B cell (primary cell): ENCODE measurements around the gene DOK7. TPM values are rescaled to one million over a fixed set of nuclear protein-coding genes. Genes with fewer than 3 reads are reported as not detected.

Experiments used
- ATAC-seq: fragments of 200-7000 bp; cut with Tn5 transposase; one replicate; pipeline ENCODE4 v1.10.0; 2021; ENCODE audit warnings: low read depth, mild to moderate bottlenecking, moderate number of reproducible peaks, moderate library complexity
- CTCF ChIA-PET: fragments of 350-600 bp; sonication (Branson Sonifier 250); formaldehyde crosslinking; loops from one replicate; lab custom pipeline; 2021; ENCODE audit warnings: antibody characterized with exemption, inconsistent platforms; lab: Charles Lee
- POLR2A ChIA-PET: fragments of 350-600 bp; sonication (Branson Sonifier 250); formaldehyde crosslinking; loops from one replicate; lab custom pipeline; 2021; ENCODE audit warnings: antibody characterized with exemption; lab: Charles Lee
- DNase-seq: peaks from one replicate; pipeline ENCODE4 v3.0.0; 2013
- H2AFZ ChIP-seq: 2 replicates; pipeline ENCODE4 v1.6.1; 2012; ENCODE audit warnings: mild to moderate bottlenecking, low read depth, low read length; ENCODE audit not compliant: insufficient read depth, poor library complexity, severe bottlenecking
- H3K27ac ChIP-seq, 2 donors: 1 replicate in 1 of 2; 2 replicates in 1 of 2; pipeline ENCODE4 v1.5.1; 2012 to 2013; ENCODE audit warnings: low read length in 2 of 2, mild to moderate bottlenecking in 2 of 2, moderate library complexity in 1 of 2
- H3K27me3 ChIP-seq, 4 experiments: fragments of 200-600 bp in 1 of 4; sonication (generic) in 1 of 4; replicated peaks in 1 of 4; 1 replicate in 2 of 4; 2 replicates in 2 of 4; pipeline versions ENCODE4 v1.6.1 to v1.7.0; 2013 to 2016; ENCODE audit warnings: low read length in 3 of 4, mild to moderate bottlenecking in 2 of 4, mixed read lengths in 1 of 4, moderate library complexity in 1 of 4; ENCODE audit not compliant: insufficient read depth in 4 of 4, control insufficient read depth in 3 of 4; ENCODE audit errors: control extremely low read depth in 1 of 4
- H3K36me3 ChIP-seq, 2 experiments: replicated peaks in 1 of 2; 1 replicate in 1 of 2; 2 replicates in 1 of 2; pipeline versions ENCODE4 v1.6.1 to v1.7.1; 2013; ENCODE audit warnings: low read length in 1 of 2; ENCODE audit not compliant: insufficient read depth in 2 of 2, control insufficient read depth in 1 of 2; ENCODE audit errors: control extremely low read depth in 1 of 2, extremely low read depth in 1 of 2
- H3K4me1 ChIP-seq, 2 donors: fragments of 200-600 bp in 1 of 2; sonication (generic) in 1 of 2; 1 replicate in 1 of 2; 2 replicates in 1 of 2; pipeline versions ENCODE4 v1.5.1 to v1.6.1; 2013 to 2017; ENCODE audit warnings: low read length in 2 of 2; ENCODE audit not compliant: control insufficient read depth in 2 of 2, insufficient read depth in 2 of 2
- H3K4me2 ChIP-seq: replicated peaks from 2 replicates; pipeline ENCODE3; 2012; ENCODE audit warnings: mild to moderate bottlenecking, low read depth, low read length; ENCODE audit not compliant: poor library complexity, severe bottlenecking
- H3K4me3 ChIP-seq, 5 experiments: fragments of 200-600 bp in 1 of 5; sonication (generic) in 1 of 5; 1 replicate in 3 of 5; 2 replicates in 2 of 5; pipeline versions ENCODE4 v1.5.1 to v1.7.0; 2011 to 2016; ENCODE audit warnings: low read length in 4 of 5, mild to moderate bottlenecking in 4 of 5, low read depth in 2 of 5, control low read depth in 1 of 5, moderate library complexity in 1 of 5; ENCODE audit not compliant: insufficient read depth in 1 of 5; ENCODE audit errors: control extremely low read depth in 1 of 5, extremely low read depth in 1 of 5
- H3K79me2 ChIP-seq: fragments of 200-600 bp; sonication (generic); one replicate; pipeline ENCODE4 v1.6.0; 2016; ENCODE audit warnings: low read length; ENCODE audit not compliant: control insufficient read depth, insufficient read depth
- H3K9ac ChIP-seq: fragments of 200-600 bp; sonication (generic); 2 replicates; pipeline ENCODE4 v1.6.1; 2017; ENCODE audit warnings: mild to moderate bottlenecking, low read length, moderate library complexity
- H3K9me3 ChIP-seq, 3 donors: one replicate each; pipeline versions ENCODE4 v1.6.1 to v1.7.1; 2013; ENCODE audit warnings: low read length in 2 of 3; ENCODE audit not compliant: control insufficient read depth in 2 of 3, insufficient read depth in 1 of 3; ENCODE audit errors: control extremely low read depth in 1 of 3
- H4K20me1 ChIP-seq: 2 replicates; pipeline ENCODE4 v1.6.0; 2012; ENCODE audit warnings: mild to moderate bottlenecking, low read length; ENCODE audit not compliant: insufficient read depth, control insufficient read depth, poor library complexity, severe bottlenecking
- H3K27ac Mint-ChIP-seq: one replicate; pipeline ENCODE4 v1.8.0; 2021; ENCODE audit warnings: mixed read lengths
- H3K27me3 Mint-ChIP-seq: one replicate; pipeline ENCODE4 v1.8.0; 2021; ENCODE audit warnings: mixed read lengths
- H3K4me1 Mint-ChIP-seq: one replicate; pipeline ENCODE4 v1.8.0; 2021; ENCODE audit warnings: mixed read lengths
- H3K4me3 Mint-ChIP-seq: one replicate; pipeline ENCODE4 v1.8.0; 2021; ENCODE audit warnings: mixed read lengths
- H3K9me3 Mint-ChIP-seq: one replicate; pipeline ENCODE4 v1.8.0; 2022; ENCODE audit warnings: mixed read lengths; ENCODE audit not compliant: insufficient read depth
- CTCF ChIP-seq: fragments of 200-600 bp; IDR thresholded peaks from one replicate; pipeline ENCODE4 v1.8.0; 2022; ENCODE audit warnings: antibody characterized with exemption, mild to moderate bottlenecking
- EZH2 ChIP-seq: IDR thresholded peaks from 2 replicates; pipeline ENCODE4 v1.6.1; 2012; ENCODE audit warnings: borderline replicate concordance, low read depth, mild to moderate bottlenecking, moderate library complexity, low read length; ENCODE audit not compliant: insufficient read depth, poor library complexity, severe bottlenecking
- WGBS: methylation state at CpG from one replicate; pipeline ENCODE4 v1.1.5; 2013; ENCODE audit warnings: missing lambda C conversion rate; ENCODE audit not compliant: insufficient coverage; 5-methylcytosine and 5-hydroxymethylcytosine counted together
- intact Hi-C: fragments of 100-400 bp; cut with micrococcal nuclease; formaldehyde crosslinking; loops from one replicate; pipeline ENCODE4 v1.10.0; 2022
- polyA plus RNA-seq: library from polyadenylated mRNA; depleted of rRNA; stranded (reverse); fragments of >200 nt; gene quantifications from 2 replicates; pipeline ENCODE4 v1.2.3, GENCODE V29; 2012
- total RNA-seq, 2 donors: library from RNA; stranded (reverse); fragments of 120-200 nt in 1 of 2; gene quantifications; 1 replicate in 1 of 2; 2 replicates in 1 of 2; pipeline versions ENCODE4 v1.2.3 to v1.2.4, GENCODE V29; 2013 to 2022

Gene DOK7
- total and polyA plus RNA-seq, 2 donors (not counting 1 experiment from before 2014, with no cell fraction given): 24.1 to 24.8 TPM

GRCh38 chr4:3417448-3417847, 45.7 kb upstream of the DOK7 start:
- no peaks in the 10 kb centered on the region for H4K20me1 ChIP-seq
- peaks cover 9% of the 10 kb centered on the region for H3K4me1 Mint-ChIP-seq
- 98% methylated on average over 18 of the region's 21 CpGs for WGBS
- H3K27ac Mint-ChIP-seq: no peak overlapping the region
- no peak overlapping the region for H3K27ac ChIP-seq
- TF ChIP-seq EZH2 (no peak), CTCF (no peak)
- no peaks in the 10 kb centered on the region for H3K27me3 ChIP-seq
- H3K9me3 Mint-ChIP-seq: no peaks in the 10 kb centered on the region
- H3K9ac ChIP-seq: no peak overlapping the region
- no peaks in the 10 kb centered on the region for H3K9me3 ChIP-seq
- no peaks in the 10 kb centered on the region for H3K79me2 ChIP-seq
- no peak for ATAC-seq
- no peak for DNase-seq
- H3K4me1 ChIP-seq: peaks cover 3 to 7% of the 10 kb centered on the region in 2 donors
- H3K4me3 Mint-ChIP-seq: no peak overlapping the region
- CTCF ChIA-PET: interaction anchor here (0.9 to 1.1 kb wide), 2 partner anchors 69 to 71 kb away, joined by 3 to 4 read pairs; no protein-coding TSS in a partner anchor
- intact Hi-C loops: no loop called here
- H3K27me3 Mint-ChIP-seq: no peaks in the 10 kb centered on the region
- H3K4me3 ChIP-seq: no peak overlapping the region
- H2AFZ ChIP-seq: no peak overlapping the region
- no peaks in the 10 kb centered on the region for H3K36me3 ChIP-seq
- no peak overlapping the region for H3K4me2 ChIP-seq
- POLR2A ChIA-PET: no interaction called here

GRCh38 chr4:3418029-3418762, 44.9 kb upstream of the DOK7 start:
- Histone ChIP-seq H3K9me3 (no peaks in the 10 kb centered on the region), H3K9ac (no peak overlapping the region), H3K4me1 (peaks cover 3 to 7% of the 10 kb centered on the region in 2 donors), H2AFZ (no peak overlapping the region), H3K4me2 (no peak overlapping the region), H3K36me3 (no peaks in the 10 kb centered on the region), H3K4me3 (no peak overlapping the region), H3K27ac (no peak overlapping the region), H3K27me3 (no peaks in the 10 kb centered on the region), H4K20me1 (no peaks in the 10 kb centered on the region), H3K79me2 (no peaks in the 10 kb centered on the region)
- H3K9me3 Mint-ChIP-seq: no peaks in the 10 kb centered on the region
- WGBS: 89% methylated on average over 22 of the region's 22 CpGs
- intact Hi-C loops: no loop called here
- CTCF ChIA-PET: no interaction called here
- no peak overlapping the region for H3K27ac Mint-ChIP-seq
- POLR2A ChIA-PET: no interaction called here
- H3K27me3 Mint-ChIP-seq: no peaks in the 10 kb centered on the region
- H3K4me1 Mint-ChIP-seq: peaks cover 9% of the 10 kb centered on the region
- DNase-seq (no peak), ATAC-seq (no peak)
- TF ChIP-seq CTCF: no peak
- TF ChIP-seq EZH2: no peak
- H3K4me3 Mint-ChIP-seq: no peak overlapping the region
